Measurements from ENCODE around the gene CNN2. TPM values are rescaled to one million over a fixed set of nuclear protein-coding genes. Genes with fewer than 3 reads are reported as not detected.

CNN2 gene
- total and polyA plus RNA-seq, 2 of the 13 experiments (the other 11 are each of a cell fraction or from before 2014, with no cell fraction given): 63.6 to 70.0 TPM

GRCh38 chr19:980133-980998, 46.0 kb upstream of the CNN2 start (continued):
- peak; percentile 89; the same call in 1 of the 2 replicates for TF ChIP-seq KAT7 (CRISPR knock-in tag; IDR thresholded peaks at IDR 0.05; ENCODE audit: borderline replicate concordance)
- TF ChIP-seq, protein P1, sequence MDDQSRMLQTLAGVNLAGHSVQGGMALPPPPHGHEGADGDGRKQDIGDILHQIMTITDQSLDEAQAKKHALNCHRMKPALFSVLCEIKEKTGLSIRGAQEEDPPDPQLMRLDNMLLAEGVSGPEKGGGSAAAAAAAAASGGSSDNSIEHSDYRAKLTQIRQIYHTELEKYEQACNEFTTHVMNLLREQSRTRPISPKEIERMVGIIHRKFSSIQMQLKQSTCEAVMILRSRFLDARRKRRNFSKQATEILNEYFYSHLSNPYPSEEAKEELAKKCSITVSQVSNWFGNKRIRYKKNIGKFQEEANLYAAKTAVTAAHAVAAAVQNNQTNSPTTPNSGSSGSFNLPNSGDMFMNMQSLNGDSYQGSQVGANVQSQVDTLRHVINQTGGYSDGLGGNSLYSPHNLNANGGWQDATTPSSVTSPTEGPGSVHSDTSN (CRISPR knock-in tag; IDR thresholded peaks at IDR 0.05; ENCODE audit: borderline replicate concordance): no peak
- no peak for TF ChIP-seq ZNF468 (CRISPR knock-in tag; IDR thresholded peaks at IDR 0.05)
- no peak for TF ChIP-seq ZNF3 (CRISPR knock-in tag; IDR thresholded peaks at IDR 0.05)
- peak; percentile 83 for TF ChIP-seq PAXIP1 (CRISPR knock-in tag; conservative IDR thresholded peaks at IDR 0.05)
- TF ChIP-seq ZKSCAN1 (IDR thresholded peaks at IDR 0.05; ENCODE audit: low read length): no peak
- TF ChIP-seq ZC3H4 (CRISPR knock-in tag; IDR thresholded peaks at IDR 0.05; ENCODE audit: borderline replicate concordance): no peak
- peak; percentile 67; the same call in 1 of the 2 replicates for TF ChIP-seq ZNF724P (CRISPR knock-in tag; IDR thresholded peaks at IDR 0.05; ENCODE audit: borderline replicate concordance)
- TF ChIP-seq GTF2F1 (IDR thresholded peaks at IDR 0.05; ENCODE audit: low read length): no peak
- TF ChIP-seq KDM5B (CRISPR knock-in tag; IDR thresholded peaks at IDR 0.05; ENCODE audit: borderline replicate concordance): peak; percentile 90; the same call in 1 of the 2 replicates
- no peak for TF ChIP-seq THAP8 (CRISPR knock-in tag; IDR thresholded peaks at IDR 0.05; ENCODE audit: borderline replicate concordance)
- TF ChIP-seq DNMT1 (CRISPR knock-in tag; IDR thresholded peaks at IDR 0.05): peak; percentile 65; the same call in 1 of the 2 replicates
- no peak for TF ChIP-seq POLR2AphosphoS2 (IDR thresholded peaks at IDR 0.05; ENCODE audit: low read depth, low read length)
- TF ChIP-seq MIER2 (CRISPR knock-in tag; IDR thresholded peaks at IDR 0.05): peak; percentile 65
- peak; percentile 76 for TF ChIP-seq PHF8 (CRISPR knock-in tag; IDR thresholded peaks at IDR 0.05)
- TF ChIP-seq ZNF17 (CRISPR knock-in tag; IDR thresholded peaks at IDR 0.05): 0 out of 2 replicates have a peak, but pooled peaks have one; percentile 43
- peak; percentile 86 for TF ChIP-seq MED1 (CRISPR knock-in tag; IDR thresholded peaks at IDR 0.05)
- no peak for TF ChIP-seq ZNF362 (CRISPR knock-in tag; IDR thresholded peaks at IDR 0.05; ENCODE audit: borderline replicate concordance)
- TF ChIP-seq MTA3 (CRISPR knock-in tag; IDR thresholded peaks at IDR 0.05): no peak
- no peak for TF ChIP-seq IRX3 (CRISPR knock-in tag; IDR thresholded peaks at IDR 0.05; ENCODE audit: borderline replicate concordance, low read depth)
- peak; percentile 75; the same call in 1 of the 2 replicates for TF ChIP-seq REL (CRISPR knock-in tag; conservative IDR thresholded peaks at IDR 0.05)
- TF ChIP-seq ZNF816 (CRISPR knock-in tag; IDR thresholded peaks at IDR 0.05; ENCODE audit: borderline replicate concordance): peak; percentile 70; the same call in 1 of the 2 replicates

Data from HepG2 (cell line).